Measurements from ENCODE around the gene CD209. TPM values are rescaled to one million over a fixed set of nuclear protein-coding genes. Genes with fewer than 3 reads are reported as not detected.

The CD209 gene
- total RNA-seq, 1 experiment from 2014 or later = not detected

DNA sequence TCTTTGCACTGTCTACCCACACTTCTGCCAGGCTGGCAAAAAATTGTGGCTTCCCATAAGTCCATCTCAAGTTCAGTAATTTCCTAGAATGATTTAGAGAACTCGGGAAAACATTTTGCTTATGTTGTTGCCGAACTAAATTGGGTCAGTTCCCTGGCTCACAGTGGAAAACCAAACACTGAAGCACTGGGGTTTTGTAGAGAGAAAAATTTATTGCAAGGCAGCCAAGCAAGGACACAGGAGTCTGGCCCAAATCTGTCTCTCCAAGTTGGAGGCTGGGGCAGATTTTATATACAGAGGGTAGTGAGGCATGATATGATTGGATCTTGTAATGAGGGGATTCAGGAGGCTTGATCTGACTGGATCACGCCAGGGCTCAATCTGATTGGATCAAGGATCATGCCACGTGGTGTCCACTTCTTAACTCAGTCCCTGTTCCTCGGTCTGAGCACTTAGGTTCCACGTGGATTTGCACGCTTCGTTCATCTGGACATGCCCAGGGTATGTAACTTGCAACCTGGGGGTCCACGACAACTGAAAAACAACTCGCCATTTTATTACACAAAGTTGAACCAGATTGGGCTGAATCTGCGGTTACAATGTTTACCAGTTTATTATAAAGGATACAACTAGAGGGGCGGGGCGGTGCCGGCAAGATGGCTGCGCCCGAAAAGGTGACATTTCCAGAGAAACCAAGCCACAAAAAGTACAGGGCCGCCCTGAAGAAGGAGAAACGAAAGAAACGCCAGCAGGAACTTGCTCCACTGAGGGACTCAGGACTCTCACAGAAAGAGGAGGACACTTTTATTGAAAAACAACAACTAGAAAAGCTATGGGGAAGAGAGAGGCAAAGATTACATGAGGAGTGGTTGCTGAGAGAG, 7.3 kb downstream of the CD209 start:
- H2AFZ ChIP-seq (ENCODE audit: low read depth, low read length, poor library complexity, severe bottlenecking) = no peak overlapping the region
- CTCF ChIA-PET = no interaction called here

More for the DNA sequence above, 7.3 kb downstream of the CD209 start:
- H3K27ac ChIP-seq (ENCODE audit: low read depth, low read length) = no peak overlapping the region
- TF ChIP-seq, protein P1, sequence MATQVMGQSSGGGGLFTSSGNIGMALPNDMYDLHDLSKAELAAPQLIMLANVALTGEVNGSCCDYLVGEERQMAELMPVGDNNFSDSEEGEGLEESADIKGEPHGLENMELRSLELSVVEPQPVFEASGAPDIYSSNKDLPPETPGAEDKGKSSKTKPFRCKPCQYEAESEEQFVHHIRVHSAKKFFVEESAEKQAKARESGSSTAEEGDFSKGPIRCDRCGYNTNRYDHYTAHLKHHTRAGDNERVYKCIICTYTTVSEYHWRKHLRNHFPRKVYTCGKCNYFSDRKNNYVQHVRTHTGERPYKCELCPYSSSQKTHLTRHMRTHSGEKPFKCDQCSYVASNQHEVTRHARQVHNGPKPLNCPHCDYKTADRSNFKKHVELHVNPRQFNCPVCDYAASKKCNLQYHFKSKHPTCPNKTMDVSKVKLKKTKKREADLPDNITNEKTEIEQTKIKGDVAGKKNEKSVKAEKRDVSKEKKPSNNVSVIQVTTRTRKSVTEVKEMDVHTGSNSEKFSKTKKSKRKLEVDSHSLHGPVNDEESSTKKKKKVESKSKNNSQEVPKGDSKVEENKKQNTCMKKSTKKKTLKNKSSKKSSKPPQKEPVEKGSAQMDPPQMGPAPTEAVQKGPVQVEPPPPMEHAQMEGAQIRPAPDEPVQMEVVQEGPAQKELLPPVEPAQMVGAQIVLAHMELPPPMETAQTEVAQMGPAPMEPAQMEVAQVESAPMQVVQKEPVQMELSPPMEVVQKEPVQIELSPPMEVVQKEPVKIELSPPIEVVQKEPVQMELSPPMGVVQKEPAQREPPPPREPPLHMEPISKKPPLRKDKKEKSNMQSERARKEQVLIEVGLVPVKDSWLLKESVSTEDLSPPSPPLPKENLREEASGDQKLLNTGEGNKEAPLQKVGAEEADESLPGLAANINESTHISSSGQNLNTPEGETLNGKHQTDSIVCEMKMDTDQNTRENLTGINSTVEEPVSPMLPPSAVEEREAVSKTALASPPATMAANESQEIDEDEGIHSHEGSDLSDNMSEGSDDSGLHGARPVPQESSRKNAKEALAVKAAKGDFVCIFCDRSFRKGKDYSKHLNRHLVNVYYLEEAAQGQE (IDR thresholded peaks at IDR 0.05; ENCODE audit: low read depth) = no peak
- no peak for TF ChIP-seq ELF1 (IDR thresholded peaks at IDR 0.05; ENCODE audit: borderline replicate concordance, low read depth)
- TF ChIP-seq POLR2A (IDR thresholded peaks at IDR 0.05; ENCODE audit: borderline replicate concordance, extremely low read depth, insufficient read depth, insufficient read length) = no peak
- no peak for TF ChIP-seq EGR1 (IDR thresholded peaks at IDR 0.05; ENCODE audit: low read depth)
- TF ChIP-seq JUND (IDR thresholded peaks at IDR 0.05) = no peak
- no peak for TF ChIP-seq ZFX (IDR thresholded peaks at IDR 0.05)
- TF ChIP-seq POLR2AphosphoS5 (IDR thresholded peaks at IDR 0.05; ENCODE audit: low read depth, low read length) = no peak
- TF ChIP-seq SP1 (IDR thresholded peaks at IDR 0.05; ENCODE audit: low read depth) = no peak
- TF ChIP-seq, protein P2, sequence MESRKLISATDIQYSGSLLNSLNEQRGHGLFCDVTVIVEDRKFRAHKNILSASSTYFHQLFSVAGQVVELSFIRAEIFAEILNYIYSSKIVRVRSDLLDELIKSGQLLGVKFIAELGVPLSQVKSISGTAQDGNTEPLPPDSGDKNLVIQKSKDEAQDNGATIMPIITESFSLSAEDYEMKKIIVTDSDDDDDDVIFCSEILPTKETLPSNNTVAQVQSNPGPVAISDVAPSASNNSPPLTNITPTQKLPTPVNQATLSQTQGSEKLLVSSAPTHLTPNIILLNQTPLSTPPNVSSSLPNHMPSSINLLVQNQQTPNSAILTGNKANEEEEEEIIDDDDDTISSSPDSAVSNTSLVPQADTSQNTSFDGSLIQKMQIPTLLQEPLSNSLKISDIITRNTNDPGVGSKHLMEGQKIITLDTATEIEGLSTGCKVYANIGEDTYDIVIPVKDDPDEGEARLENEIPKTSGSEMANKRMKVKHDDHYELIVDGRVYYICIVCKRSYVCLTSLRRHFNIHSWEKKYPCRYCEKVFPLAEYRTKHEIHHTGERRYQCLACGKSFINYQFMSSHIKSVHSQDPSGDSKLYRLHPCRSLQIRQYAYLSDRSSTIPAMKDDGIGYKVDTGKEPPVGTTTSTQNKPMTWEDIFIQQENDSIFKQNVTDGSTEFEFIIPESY (IDR thresholded peaks at IDR 0.05; ENCODE audit: extremely low read depth, insufficient replicate concordance, low read length) = no peak
- no peak for TF ChIP-seq CEBPB (IDR thresholded peaks at IDR 0.05; ENCODE audit: low read depth)
- TF ChIP-seq, protein P3, sequence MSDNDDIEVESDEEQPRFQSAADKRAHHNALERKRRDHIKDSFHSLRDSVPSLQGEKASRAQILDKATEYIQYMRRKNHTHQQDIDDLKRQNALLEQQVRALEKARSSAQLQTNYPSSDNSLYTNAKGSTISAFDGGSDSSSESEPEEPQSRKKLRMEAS (IDR thresholded peaks at IDR 0.05) = no peak
- no peak for TF ChIP-seq EZH2 (IDR thresholded peaks at IDR 0.05)
- no peak for TF ChIP-seq RAD21 (IDR thresholded peaks at IDR 0.05; ENCODE audit: low read depth)
- TF ChIP-seq EZH2phosphoT487 (IDR thresholded peaks at IDR 0.05; ENCODE audit: borderline replicate concordance) = no peak
- TF ChIP-seq ZNF274 (IDR thresholded peaks at IDR 0.05; ENCODE audit: low read depth, low read length) = no peak
- TF ChIP-seq, protein P4, sequence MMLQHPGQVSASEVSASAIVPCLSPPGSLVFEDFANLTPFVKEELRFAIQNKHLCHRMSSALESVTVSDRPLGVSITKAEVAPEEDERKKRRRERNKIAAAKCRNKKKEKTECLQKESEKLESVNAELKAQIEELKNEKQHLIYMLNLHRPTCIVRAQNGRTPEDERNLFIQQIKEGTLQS (IDR thresholded peaks at IDR 0.05) = no peak
- ATAC-seq = no peak
- intact Hi-C loops (cut with micrococcal nuclease) = no loop called here
- no peak overlapping the region for H3K4me3 ChIP-seq (replicated peaks in 1 of 2; ENCODE audit: low read depth in 1 of 2, low read length in 2 of 2)
- no peak overlapping the region for H3K9ac ChIP-seq (ENCODE audit: low read length)
- POLR2A ChIA-PET = interaction anchor here (0.8 kb wide), 1 partner anchor 59 kb away, joined by 3 read pairs; the partner anchor contains the start of gene TRAPPC5
- peaks cover 35% of the 10 kb centered on the region for H3K27me3 ChIP-seq (ENCODE audit: insufficient read depth, low read length)
- H3K4me2 ChIP-seq (ENCODE audit: low read length) = no peak overlapping the region
- no peaks in the 10 kb centered on the region for H3K9me3 ChIP-seq (ENCODE audit: control insufficient read depth in 1 of 2, insufficient read depth in 1 of 2, low read depth in 1 of 2, low read length in 2 of 2)
- BruUV-seq (replicated peaks) = no TSS peak
- no peaks in the 10 kb centered on the region for H3K79me2 ChIP-seq (ENCODE audit: insufficient read depth, low read length)
- no peaks in the 10 kb centered on the region for H3K4me1 ChIP-seq (ENCODE audit: control insufficient read depth in 1 of 2, insufficient read depth in 2 of 2, low read length in 2 of 2)
- no peak for DNase-seq (ENCODE audit: low read depth, low spot score)
- RAD21 ChIA-PET (ENCODE audit: low non-redundant PET in 1 of 2, low total read pairs in 2 of 2, uncharacterized antibody in 2 of 2, unreplicated experiment in 2 of 2) = no interaction called here
- no peaks in the 10 kb centered on the region for H3K36me3 ChIP-seq (ENCODE audit: control insufficient read depth in 1 of 2, insufficient read depth in 2 of 2, low read length in 2 of 2)
- H3K9me2 ChIP-seq (ENCODE audit: insufficient read depth) = no peaks in the 10 kb centered on the region
- H4K20me1 ChIP-seq (ENCODE audit: insufficient read depth) = no peaks in the 10 kb centered on the region

All from HCT116 (cell line).